SK-N-SH (cell line): ENCODE data around the gene PCMT1. TPM values are rescaled to one million over a fixed set of nuclear protein-coding genes. Genes with fewer than 3 reads are reported as not detected.
A peak's percentile ranks its signal among the peaks of the same experiment; 100 is the strongest.

ENCODE experiments used
- CTCF ChIA-PET: fragments of 300-600, 350-600 bp; formaldehyde crosslinking; extraction: SDS; loops from one replicate; lab custom pipeline; 2021; lab: Yijun Ruan, JAX
- POLR2A ChIA-PET: fragments of 350-600 bp; sonication (Branson Sonifier 250); formaldehyde crosslinking; extraction: SDS; loops from one replicate; lab custom pipeline; 2020; ENCODE audit warnings: antibody characterized with exemption, inconsistent platforms; lab: Yijun Ruan, JAX
- DNase-seq: peaks from one replicate; pipeline ENCODE4 v3.0.0; 2012
- H2AFZ ChIP-seq: fragments of 200-600 bp; sonication (generic); 2 replicates; pipeline ENCODE4 v1.8.1; 2016; ENCODE audit warnings: antibody characterized with exemption, mild to moderate bottlenecking, low read depth
- H3F3A ChIP-seq: fragments of 200-600 bp; sonication (generic); replicated peaks from 2 replicates; pipeline ENCODE3; 2016; ENCODE audit warnings: antibody characterized with exemption, mild to moderate bottlenecking; ENCODE audit not compliant: insufficient read depth
- H3K27ac ChIP-seq, 2 experiments: fragments of 200-500 bp in 1 of 2; fragments of 200-600 bp in 1 of 2; sonication (Bioruptor generic) in 1 of 2; sonication (generic), shearing (Covaris generic) in 1 of 2; 2 replicates each; pipeline versions ENCODE4 v1.5.1 to v1.6.1; 2014 to 2016; ENCODE audit warnings: low read depth in 2 of 2, inconsistent platforms in 1 of 2, low read length in 1 of 2, mild to moderate bottlenecking in 1 of 2, mixed read lengths in 1 of 2
- H3K27me3 ChIP-seq: fragments of 200-600 bp; sonication (generic), shearing (Covaris generic); 2 replicates; pipeline ENCODE4 v1.6.1; 2016; ENCODE audit warnings: mixed run types; ENCODE audit not compliant: insufficient read depth
- H3K36me3 ChIP-seq, 2 experiments: fragments of 200-500 bp in 1 of 2; fragments of 200-600 bp in 1 of 2; sonication (Bioruptor generic) in 1 of 2; sonication (generic) in 1 of 2; replicated peaks in 1 of 2; 2 replicates each; pipeline versions ENCODE3 to v1.5.1; 2014 to 2016; ENCODE audit warnings: low read length in 1 of 2, mild to moderate bottlenecking in 1 of 2; ENCODE audit not compliant: insufficient read depth in 2 of 2, control insufficient read depth in 1 of 2
- H3K4me1 ChIP-seq, 2 experiments: fragments of 200-500 bp in 1 of 2; fragments of 200-600 bp in 1 of 2; sonication (Bioruptor generic) in 1 of 2; sonication (generic), shearing (Covaris generic) in 1 of 2; 2 replicates each; pipeline versions ENCODE4 v1.5.1 to v1.6.1; 2014 to 2016; ENCODE audit warnings: low read depth in 1 of 2, low read length in 1 of 2, mixed run types in 1 of 2; ENCODE audit not compliant: insufficient read depth in 2 of 2, control insufficient read depth in 1 of 2
- H3K4me2 ChIP-seq: fragments of 200-600 bp; sonication (generic), shearing (Covaris generic); 2 replicates; pipeline ENCODE4 v1.6.1; 2017; ENCODE audit warnings: mixed run types
- H3K4me3 ChIP-seq, 2 experiments: fragments of 200-500 bp in 1 of 2; fragments of 200-600 bp in 1 of 2; sonication (Bioruptor generic) in 1 of 2; sonication (generic), shearing (Covaris generic) in 1 of 2; 2 replicates each; pipeline versions ENCODE4 v1.5.1 to v1.8.1; 2014 to 2016; ENCODE audit warnings: low read depth in 2 of 2, inconsistent platforms in 1 of 2, low read length in 1 of 2, mild to moderate bottlenecking in 1 of 2, mixed read lengths in 1 of 2, moderate library complexity in 1 of 2
- H3K79me2 ChIP-seq: fragments of 200-600 bp; sonication (generic); 2 replicates; pipeline ENCODE4 v1.8.1; 2017; ENCODE audit warnings: mild to moderate bottlenecking; ENCODE audit not compliant: insufficient read depth
- H3K9ac ChIP-seq: fragments of 200-600 bp; sonication (generic); 2 replicates; pipeline ENCODE4 v1.6.1; 2017; ENCODE audit warnings: mixed run types
- H3K9me2 ChIP-seq: fragments of 200-600 bp; sonication (generic); 2 replicates; pipeline ENCODE4 v1.6.1; 2017; ENCODE audit warnings: mixed run types
- H3K9me3 ChIP-seq: fragments of 200-600 bp; sonication (generic); 2 replicates; pipeline ENCODE4 v1.6.1; 2017; ENCODE audit warnings: mixed run types, mild to moderate bottlenecking, moderate library complexity
- H4K20me1 ChIP-seq: fragments of 200-600 bp; sonication (generic); 2 replicates; pipeline ENCODE4 v1.6.1; 2017; ENCODE audit warnings: mild to moderate bottlenecking, mixed run types; ENCODE audit not compliant: insufficient read depth
- CHD2 ChIP-seq: fragments of 150-350 bp; IDR thresholded peaks from 2 replicates; pipeline ENCODE4 v1.6.1; 2018; ENCODE audit warnings: low read length; ENCODE audit not compliant: partially characterized antibody
- EP300 ChIP-seq, 2 experiments: IDR thresholded peaks; 2 replicates each; pipeline versions ENCODE4 v1.4.0 to v1.6.1; 2012; ENCODE audit warnings: borderline replicate concordance in 1 of 2, low read depth in 1 of 2, low read length in 1 of 2
- FOXJ3 ChIP-seq: sonication (generic); formaldehyde crosslinking; IDR thresholded peaks from 2 replicates; pipeline ENCODE4 v1.5.1; 2020; ENCODE audit warnings: mild to moderate bottlenecking, missing genetic modification reagents
- GATA2 ChIP-seq: sonication (generic); formaldehyde crosslinking; IDR thresholded peaks from 2 replicates; pipeline ENCODE4 v1.5.0; 2020; ENCODE audit warnings: mild to moderate bottlenecking, missing genetic modification reagents
- IRF3 ChIP-seq: fragments of 150-350 bp; IDR thresholded peaks from 2 replicates; pipeline ENCODE4 v1.6.1; 2016; ENCODE audit warnings: mild to moderate bottlenecking, low read depth, low read length
- JUND ChIP-seq: IDR thresholded peaks from 2 replicates; pipeline ENCODE4 v1.4.0; 2012
- MAX ChIP-seq: IDR thresholded peaks from 2 replicates; pipeline ENCODE4 v1.4.0; 2012; ENCODE audit warnings: low read depth
- MXI1 ChIP-seq: IDR thresholded peaks from 2 replicates; pipeline ENCODE4 v1.6.1; 2012; ENCODE audit warnings: mild to moderate bottlenecking, low read depth, low read length, improper control_type of control experiment
- NFIC ChIP-seq: IDR thresholded peaks from 2 replicates; pipeline ENCODE4 v1.4.0; 2012; ENCODE audit warnings: borderline replicate concordance
- SMC3 ChIP-seq: IDR thresholded peaks from 2 replicates; pipeline ENCODE4 v1.6.1; 2012; ENCODE audit warnings: low read depth, low read length, improper control_type of control experiment
- YY1 ChIP-seq: IDR thresholded peaks from 2 replicates; pipeline ENCODE4 v1.4.0; 2012; ENCODE audit warnings: low read depth, mild to moderate bottlenecking
- ZBTB33 ChIP-seq: IDR thresholded peaks from 2 replicates; pipeline ENCODE4 v1.4.0; 2012; ENCODE audit warnings: low read depth, borderline replicate concordance
- WGBS: methylation state at CpG from one replicate; pipeline ENCODE4 v1.1.6; 2017; ENCODE audit warnings: low lambda C conversion rate; 5-methylcytosine and 5-hydroxymethylcytosine counted together
- polyA plus RNA-seq, 3 experiments: library from polyadenylated mRNA; depleted of rRNA; stranded (reverse); fragments of >200 nt; gene quantifications; 2 replicates each; pipeline ENCODE4 v1.2.3, GENCODE V29; 2012

PCMT1 gene
- polyA plus RNA-seq, 1 of the 3 experiments (the other 2 are of a cell fraction), result 190 TPM

- Histone ChIP-seq H3K9me3 (no peaks in the 10 kb centered on the region), H3K27ac (no peak overlapping the region), H3K4me2 (no peak overlapping the region), H3K4me3 (no peak overlapping the region), H3K36me3 (peaks cover 0 to 6% of the 10 kb centered on the region in 2 experiments), H2AFZ (no peak overlapping the region), H3F3A (peaks cover 13% of the 10 kb centered on the region), H3K9ac (no peak overlapping the region), H4K20me1 (peaks cover 28% of the 10 kb centered on the region; the same call in 1 of the 2 replicates), H3K4me1 (no peaks in the 10 kb centered on the region), H3K79me2 (peaks cover 93% of the 10 kb centered on the region), H3K27me3 (no peaks in the 10 kb centered on the region), H3K9me2 (no peaks in the 10 kb centered on the region)
- ChIA-PET CTCF (no interaction called here), POLR2A (no interaction called here)
- 95% methylated on average over 7 of the region's 7 CpGs for WGBS
- TF ChIP-seq EP300 (IDR thresholded peaks at IDR 0.05; ENCODE audit: borderline replicate concordance in 1 of 2, low read depth in 1 of 2, low read length in 1 of 2), result no peak
- no peak for TF ChIP-seq GATA2 (CRISPR knock-in tag)
- no peak for TF ChIP-seq SMC3
- no peak for TF ChIP-seq IRF3
- TF ChIP-seq ZBTB33, result no peak
- TF ChIP-seq JUND, result no peak
- TF ChIP-seq YY1, result no peak
- TF ChIP-seq CHD2, result no peak
- TF ChIP-seq MAX, result no peak
- no peak for DNase-seq
Observed at GRCh38 chr6:149756261-149756636, 6.7 kb downstream of the PCMT1 start.

- WGBS, result 82% methylated on average over 1 of the region's 1 CpG
- Histone ChIP-seq H3K27me3 (no peaks in the 10 kb centered on the region), H3K79me2 (peaks cover 75% of the 10 kb centered on the region), H4K20me1 (peaks cover 6% of the 10 kb centered on the region; the same call in 1 of the 2 replicates), H3K27ac (peak overlapping the region in 1 of 2 experiments; percentile 48; a peak in 2 of 4 replicates), H3K9me3 (no peaks in the 10 kb centered on the region), H3K9ac (no peak overlapping the region), H2AFZ (no peak overlapping the region), H3K4me2 (no peak overlapping the region), H3F3A (peaks cover 35% of the 10 kb centered on the region), H3K4me3 (no peak overlapping the region), H3K36me3 (peaks cover 8 to 9% of the 10 kb centered on the region in 2 experiments), H3K4me1 (0 out of 4 replicates have a peak, but pooled peaks cover 0 to 4% of the 10 kb centered on the region in 2 experiments), H3K9me2 (no peaks in the 10 kb centered on the region)
- CTCF ChIA-PET, result no interaction called here
- TF ChIP-seq FOXJ3 (CRISPR knock-in tag), result no peak
- TF ChIP-seq MXI1, result no peak
- peak; percentile 29; the same call in 1 of the 2 replicates for TF ChIP-seq NFIC
- POLR2A ChIA-PET, result no interaction called here
- no peak for DNase-seq
Observed at GRCh38 chr6:149761438-149761837, 11.9 kb downstream of the PCMT1 start.
